WTC11 (cell line): Measurements from ENCODE around the gene CACNA1C.

Experiments used
- CTCF ChIP-seq: fragments of 200-600 bp; IDR thresholded peaks from 2 replicates; pipeline ENCODE4 v1.8.0; 2022; ENCODE audit warnings: antibody characterized with exemption
- USF2 ChIP-seq: sonication (generic); formaldehyde crosslinking; IDR thresholded peaks from 2 replicates; pipeline ENCODE4 v1.8.1; 2023; ENCODE audit warnings: mild to moderate bottlenecking, missing genetic modification reagents, moderate library complexity
- ZNF219 ChIP-seq: sonication (generic); formaldehyde crosslinking; IDR thresholded peaks from 2 replicates; pipeline ENCODE4 v1.8.0; 2023; ENCODE audit warnings: missing genetic modification reagents, mild to moderate bottlenecking, borderline replicate concordance

- TF ChIP-seq ZNF219 (CRISPR knock-in tag) (no peak), USF2 (CRISPR knock-in tag) (no peak), CTCF (no peak)
Measured at GRCh38 chr12:2277492-2278155, 224.8 kb downstream of the CACNA1C start.
